SK-MEL-5 (cell line): ENCODE measurements around the gene RPTOR. TPM values are rescaled to one million over a fixed set of nuclear protein-coding genes. Genes with fewer than 3 reads are reported as not detected.
"Not testable (repeated sequence)": the region's sequence is repeated elsewhere in the genome, so short reads cannot be mapped to it uniquely, and the experiment has no call there.

Experiments used
- DNase-seq: peaks from one replicate; pipeline ENCODE4 v3.0.0-alpha.2; 2016; ENCODE audit warnings: low read depth, low spot score
- in situ Hi-C: cut with HindIII; loops from 2 replicates; pipeline ENCODE4 v1.10.0; 2016; ENCODE audit warnings: low sequenced_read_pairs, high pct_unique_total_duplicates, low pct_unique_long_range_greater_than_20kb
- total RNA-seq: library from RNA; depleted of rRNA; stranded (reverse); fragments of >200 nt; shearing (Covaris generic); gene quantifications from 2 replicates; pipeline ENCODE4 v1.2.3, GENCODE V29; 2014

RPTOR gene
- total RNA-seq, 1 experiment from 2014 or later = 27.3 TPM

GRCh38 chr17:80743181-80743771 lies 198.6 kb downstream of the RPTOR start:
- no peak for DNase-seq
- in situ Hi-C loops = no loop called here

- DNase-seq, in situ Hi-C loops: not testable (repeated sequence)
Observed at GRCh38 chr17:80743973-80744372, 199.3 kb downstream of the RPTOR start.

GRCh38 chr17:80744725-80745124 lies 200.1 kb downstream of the RPTOR start:
- DNase-seq, in situ Hi-C loops: not testable (repeated sequence)

GRCh38 chr17:80745183-80745582 lies 200.5 kb downstream of the RPTOR start:
- no peak for DNase-seq
- in situ Hi-C loops = no loop called here

- no peak for DNase-seq
Observed at GRCh38 chr17:80746262-80746935, 201.8 kb downstream of the RPTOR start.

GRCh38 chr17:80747469-80747868 lies 202.8 kb downstream of the RPTOR start:
- no peak for DNase-seq
- in situ Hi-C loops = no loop called here

More at GRCh38 chr17:80746262-80746935, 201.8 kb downstream of the RPTOR start:
- in situ Hi-C loops = no loop called here

GRCh38 chr17:80749611-80750010 lies 205.0 kb downstream of the RPTOR start:
- in situ Hi-C loops = no loop called here
- no peak for DNase-seq

- no peak for DNase-seq
Observed at GRCh38 chr17:80750263-80750662, 205.6 kb downstream of the RPTOR start.

GRCh38 chr17:80751070-80751945 lies 206.7 kb downstream of the RPTOR start:
- DNase-seq = no peak
- in situ Hi-C loops = no loop called here

More at GRCh38 chr17:80750263-80750662, 205.6 kb downstream of the RPTOR start:
- in situ Hi-C loops = no loop called here

- no peak for DNase-seq
- in situ Hi-C loops = no loop called here
Observed at GRCh38 chr17:80751946-80752581, 207.4 kb downstream of the RPTOR start.

GRCh38 chr17:80753685-80754345 lies 209.2 kb downstream of the RPTOR start:
- DNase-seq = no peak
- in situ Hi-C loops = no loop called here

- no peak for DNase-seq
- in situ Hi-C loops = no loop called here
Observed at GRCh38 chr17:80754846-80755245, 210.2 kb downstream of the RPTOR start.

GRCh38 chr17:80755650-80756405 lies 211.2 kb downstream of the RPTOR start:
- in situ Hi-C loops = no loop called here
- DNase-seq = peak; percentile 39

GRCh38 chr17:80758481-80759376 lies 214.1 kb downstream of the RPTOR start:
- DNase-seq = no peak
- in situ Hi-C loops = no loop called here

- no peak for DNase-seq
- in situ Hi-C loops = no loop called here
Observed at GRCh38 chr17:80759377-80759673, 214.7 kb downstream of the RPTOR start.

GRCh38 chr17:80760511-80760911 lies 215.9 kb downstream of the RPTOR start:
- no peak for DNase-seq
- in situ Hi-C loops = loop anchor here (10.0 kb wide), 1 partner anchor 346 kb away; the partner anchor contains the start of gene ENDOV
